GM10266 (cell line): ENCODE measurements around the gene VTI1B.

Source experiments
- DNase-seq: peaks from one replicate; pipeline ENCODE4 v3.0.0; 2012; ENCODE audit errors: extremely low spot score
- CTCF ChIP-seq: IDR thresholded peaks from 2 replicates; pipeline ENCODE4 v1.5.1; 2012; ENCODE audit warnings: mild to moderate bottlenecking, low read depth; ENCODE audit not compliant: control insufficient read depth, insufficient read depth; ENCODE audit errors: missing control alignments

The VTI1B gene

GRCh38 chr14:67619446-67620216 lies 54.8 kb downstream of the VTI1B start, which contains the start of gene ARG2:
Gene ARG2 (plus strand): TSS chr14:67619920. CDS start chr14:67619978, 58 bp downstream.
- TF ChIP-seq CTCF: peak; percentile 29
- DNase-seq: peak; percentile 93

GRCh38 chr14:67618617-67619063 lies 55.8 kb downstream of the VTI1B start:
- peak; percentile 60 for TF ChIP-seq CTCF
- peak; percentile 72 for DNase-seq

GRCh38 chr14:67610491-67610890 lies 63.9 kb downstream of the VTI1B start:
- DNase-seq: no peak
- TF ChIP-seq CTCF: no peak

GRCh38 chr14:67609642-67610310 lies 64.7 kb downstream of the VTI1B start:
- no peak for DNase-seq
- no peak for TF ChIP-seq CTCF

GRCh38 chr14:67607646-67608045 lies 66.8 kb downstream of the VTI1B start:
- no peak for TF ChIP-seq CTCF
- no peak for DNase-seq

- no peak for TF ChIP-seq CTCF
- no peak for DNase-seq
Observed at GRCh38 chr14:67602995-67603545, 71.4 kb downstream of the VTI1B start.
